HCEC 1CT (cell line): ENCODE results near the gene TPST1.
"Not testable (repeated sequence)": the region's sequence is repeated elsewhere in the genome, so short reads cannot be mapped to it uniquely, and the experiment has no call there.

ENCODE experiments used
- DNase-seq: peaks from one replicate; pipeline ENCODE4 v3.0.0-alpha.2; 2017

TPST1 gene

GRCh38 chr7:66296557-66296956 lies 91.4 kb downstream of the TPST1 start:
- DNase-seq, result peak; percentile 79

GRCh38 chr7:66297579-66297978 lies 92.4 kb downstream of the TPST1 start:
- DNase-seq, result no peak

GRCh38 chr7:66301249-66301648 lies 96.1 kb downstream of the TPST1 start:
- DNase-seq, result no peak

GRCh38 chr7:66301737-66302136 lies 96.6 kb downstream of the TPST1 start:
- no peak for DNase-seq

- no peak for DNase-seq
Measured at GRCh38 chr7:66303454-66304155, 98.5 kb downstream of the TPST1 start.

GRCh38 chr7:66304536-66304935 lies 99.4 kb downstream of the TPST1 start:
- peak; percentile 27 for DNase-seq

- no peak for DNase-seq
Measured at GRCh38 chr7:66306243-66306642, 101.1 kb downstream of the TPST1 start.

GRCh38 chr7:66307591-66308215 lies 102.6 kb downstream of the TPST1 start:
- peak; percentile 53 for DNase-seq

GRCh38 chr7:66308411-66308810 lies 103.3 kb downstream of the TPST1 start:
- DNase-seq, result no peak

- DNase-seq, result no peak
Measured at GRCh38 chr7:66310620-66311019, 105.5 kb downstream of the TPST1 start.

GRCh38 chr7:66313886-66314568 lies 108.9 kb downstream of the TPST1 start:
- no peak for DNase-seq

- no peak for DNase-seq
Measured at GRCh38 chr7:66315192-66315591, 110.1 kb downstream of the TPST1 start.

GRCh38 chr7:66319407-66319979 lies 114.4 kb downstream of the TPST1 start:
- DNase-seq, result no peak

GRCh38 chr7:66321283-66321682 lies 116.1 kb downstream of the TPST1 start:
- DNase-seq, result no peak

- no peak for DNase-seq
Measured at GRCh38 chr7:66323114-66323796, 118.1 kb downstream of the TPST1 start.

- not testable (repeated sequence) for DNase-seq
Measured at GRCh38 chr7:66324985-66325384, 119.9 kb downstream of the TPST1 start.

- peak; percentile 82 for DNase-seq
Measured at GRCh38 chr7:66326501-66327215, 121.5 kb downstream of the TPST1 start.

- DNase-seq, result peak; percentile 20
Measured at GRCh38 chr7:66330961-66331360, 125.8 kb downstream of the TPST1 start.

GRCh38 chr7:66331883-66332282 lies 126.7 kb downstream of the TPST1 start:
- no peak for DNase-seq

GRCh38 chr7:66333443-66333842 lies 128.3 kb downstream of the TPST1 start:
- no peak for DNase-seq

GRCh38 chr7:66335318-66335717 lies 130.2 kb downstream of the TPST1 start:
- DNase-seq, result no peak

GRCh38 chr7:66336760-66337159 lies 131.6 kb downstream of the TPST1 start:
- no peak for DNase-seq
